Smooth muscle cell (in vitro differentiated cells): Measurements from ENCODE around the gene NCKAP5. TPM values are rescaled to one million over a fixed set of nuclear protein-coding genes. Genes with fewer than 3 reads are reported as not detected.

Experiments
- DNase-seq: peaks from one replicate; lab custom pipeline; 2025; ENCODE audit not compliant: unreplicated experiment; lab: John Stamatoyannopoulos, UW
- H2AFZ ChIP-seq: fragments of 200-600 bp; sonication (generic); 2 replicates; pipeline ENCODE4 v1.6.0; 2016; ENCODE audit warnings: antibody characterized with exemption, low read depth, mild to moderate bottlenecking
- H3F3A ChIP-seq: fragments of 200-600 bp; sonication (generic); 2 replicates; pipeline ENCODE4 v1.6.0; 2017; ENCODE audit warnings: antibody characterized with exemption, low read depth
- H3K27ac ChIP-seq: fragments of 200-600 bp; sonication (generic); 2 replicates; pipeline ENCODE4 v1.5.1; 2016; ENCODE audit warnings: low read depth, mild to moderate bottlenecking
- H3K27me3 ChIP-seq: fragments of 200-600 bp; sonication (generic); 2 replicates; pipeline ENCODE4 v1.6.1; 2016; ENCODE audit warnings: low read depth, mild to moderate bottlenecking
- H3K36me3 ChIP-seq: fragments of 200-600 bp; sonication (generic); 2 replicates; pipeline ENCODE4 v1.5.1; 2016; ENCODE audit warnings: low read depth
- H3K4me1 ChIP-seq: fragments of 200-600 bp; sonication (generic); 2 replicates; pipeline ENCODE4 v1.5.1; 2016; ENCODE audit warnings: low read depth
- H3K4me2 ChIP-seq: fragments of 200-600 bp; sonication (generic); 2 replicates; pipeline ENCODE4 v1.6.0; 2016; ENCODE audit warnings: mild to moderate bottlenecking
- H3K4me3 ChIP-seq: fragments of 200-600 bp; sonication (generic); 2 replicates; pipeline ENCODE4 v1.5.1; 2016; ENCODE audit warnings: mild to moderate bottlenecking
- H3K79me2 ChIP-seq: fragments of 200-600 bp; sonication (generic); 2 replicates; pipeline ENCODE4 v1.6.0; 2016; ENCODE audit warnings: low read depth, mild to moderate bottlenecking
- H3K9ac ChIP-seq: fragments of 200-600 bp; sonication (generic); 2 replicates; pipeline ENCODE4 v1.6.0; 2016; ENCODE audit warnings: low read depth
- H3K9me3 ChIP-seq: fragments of 200-600 bp; sonication (generic); replicated peaks from 2 replicates; pipeline ENCODE4 v1.5.1; 2016; ENCODE audit warnings: low read depth
- H4K20me1 ChIP-seq: fragments of 200-600 bp; sonication (generic); 2 replicates; pipeline ENCODE4 v1.6.0; 2016; ENCODE audit warnings: low read depth
- CTCF ChIP-seq: fragments of 200-600 bp; sonication (generic); IDR thresholded peaks from 2 replicates; pipeline ENCODE4 v1.5.1; 2017; ENCODE audit warnings: borderline replicate concordance, mild to moderate bottlenecking, antibody characterized with exemption; ENCODE audit not compliant: insufficient read depth, poor library complexity, severe bottlenecking
- WGBS: methylation state at CpG from one replicate; pipeline ENCODE4 v1.1.7; 2016; ENCODE audit warnings: low lambda C conversion rate; 5-methylcytosine and 5-hydroxymethylcytosine counted together
- polyA plus RNA-seq: library from polyadenylated mRNA; unstranded; fragments of >200 nt; fragmentation: Nextera tagmentation; extraction: Ambion mirVana; gene quantifications from 2 replicates; pipeline ENCODE4 v1.2.1, GENCODE V29; 2016
- total RNA-seq: library from RNA; depleted of rRNA; stranded (reverse); fragments of >200 nt; gene quantifications from 2 replicates; pipeline ENCODE4 v1.2.3, GENCODE V29; 2014

The NCKAP5 gene
- total and polyA plus RNA-seq, 2 experiments from 2014 or later = 4.6 to 9.5 TPM

GRCh38 chr2:133080822-133081221, 487.4 kb downstream of the NCKAP5 start:
- no peak for TF ChIP-seq CTCF
- Histone ChIP-seq H3K4me2 (no peak overlapping the region), H3K4me3 (no peak overlapping the region), H3K9ac (no peak overlapping the region), H3K4me1 (no peaks in the 10 kb centered on the region), H3K79me2 (no peaks in the 10 kb centered on the region), H3K9me3 (no peaks in the 10 kb centered on the region), H3K36me3 (no peaks in the 10 kb centered on the region), H3F3A (no peaks in the 10 kb centered on the region), H3K27ac (no peak overlapping the region), H3K27me3 (peaks cover 5% of the 10 kb centered on the region), H2AFZ (no peak overlapping the region), H4K20me1 (peaks cover under 1% of the 10 kb centered on the region)
- DNase-seq = no peak
- WGBS = 97% methylated on average over 2 of the region's 2 CpGs

- Histone ChIP-seq H3K27ac (no peak overlapping the region), H3K4me1 (no peaks in the 10 kb centered on the region), H4K20me1 (no peaks in the 10 kb centered on the region), H3K36me3 (no peaks in the 10 kb centered on the region), H3K79me2 (no peaks in the 10 kb centered on the region), H3K4me2 (no peak overlapping the region), H3K9ac (no peak overlapping the region), H3F3A (no peaks in the 10 kb centered on the region), H2AFZ (no peak overlapping the region), H3K27me3 (peaks cover 5% of the 10 kb centered on the region), H3K4me3 (no peak overlapping the region), H3K9me3 (no peaks in the 10 kb centered on the region)
- TF ChIP-seq CTCF = no peak
- 87% methylated on average over 2 of the region's 2 CpGs for WGBS
- DNase-seq = no peak
Measured at GRCh38 chr2:133078667-133079411, 489.4 kb downstream of the NCKAP5 start.

GRCh38 chr2:133077269-133077822, 490.9 kb downstream of the NCKAP5 start:
- no peak for TF ChIP-seq CTCF

More at GRCh38 chr2:133077269-133077822, 490.9 kb downstream of the NCKAP5 start:
- WGBS = 51% methylated on average over 7 of the region's 7 CpGs
- no peak overlapping the region for H3K9ac ChIP-seq
- peak overlapping the region; percentile 35 for H3K27ac ChIP-seq
- no peaks in the 10 kb centered on the region for H3K79me2 ChIP-seq
- peak overlapping the region; percentile 75 for H3K4me2 ChIP-seq
- no peak for DNase-seq
- no peaks in the 10 kb centered on the region for H3K4me1 ChIP-seq
- no peaks in the 10 kb centered on the region for H3K36me3 ChIP-seq
- no peak overlapping the region for H2AFZ ChIP-seq
- H3K9me3 ChIP-seq = no peaks in the 10 kb centered on the region
- H3K27me3 ChIP-seq = peaks cover 5% of the 10 kb centered on the region
- H3K4me3 ChIP-seq = no peak overlapping the region
- no peaks in the 10 kb centered on the region for H4K20me1 ChIP-seq
- H3F3A ChIP-seq = no peaks in the 10 kb centered on the region
